ENCODE data around the gene CST11.

Gene CST11

DNA sequence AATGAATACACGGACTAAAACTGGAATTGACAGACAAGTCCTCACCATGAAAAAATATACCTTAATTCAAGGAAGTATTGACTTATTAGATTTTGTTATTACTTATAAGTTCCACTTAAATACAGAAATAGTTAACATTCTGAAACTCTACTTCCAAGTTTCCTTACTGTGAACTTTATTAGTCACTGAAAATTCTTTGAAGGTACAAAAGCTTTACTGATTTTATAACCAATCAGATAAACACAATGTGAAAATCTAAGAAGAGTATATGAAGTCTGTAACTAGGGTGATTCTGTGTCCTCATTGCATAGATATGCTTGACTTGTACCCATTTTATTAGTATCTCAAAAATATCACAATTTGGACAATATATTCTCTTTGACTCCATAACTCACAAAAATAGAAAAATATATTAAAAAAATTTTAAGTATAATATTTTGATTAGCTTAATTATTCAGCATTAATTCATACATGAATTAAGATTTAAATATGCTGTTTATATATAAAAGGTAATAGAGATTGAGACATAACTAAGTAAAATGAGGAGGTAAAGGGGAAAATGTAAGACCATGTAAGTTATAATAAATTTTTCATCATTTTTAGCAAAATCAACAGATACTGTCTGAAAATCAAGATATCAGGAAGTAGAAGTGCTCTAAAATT is 38.0 kb downstream of the CST11 start:
- H3K27me3 Mint-ChIP-seq = no peaks in the 10 kb centered on the region
- no peak overlapping the region for H3K4me3 Mint-ChIP-seq
- H3K36me3 Mint-ChIP-seq (ENCODE audit: insufficient read depth) = peaks cover 14% of the 10 kb centered on the region
- H3K27ac Mint-ChIP-seq (ENCODE audit: low read depth) = no peak overlapping the region
- peaks cover 63% of the 10 kb centered on the region for H3K4me1 Mint-ChIP-seq
- DNase-seq (ENCODE audit: low spot score in 2 of 2) (no peak), ATAC-seq (replicated peaks; ENCODE audit: extremely low read depth, poor library complexity, severe bottlenecking) (no peak)
- no peaks in the 10 kb centered on the region for H3K9me3 Mint-ChIP-seq

DNA sequence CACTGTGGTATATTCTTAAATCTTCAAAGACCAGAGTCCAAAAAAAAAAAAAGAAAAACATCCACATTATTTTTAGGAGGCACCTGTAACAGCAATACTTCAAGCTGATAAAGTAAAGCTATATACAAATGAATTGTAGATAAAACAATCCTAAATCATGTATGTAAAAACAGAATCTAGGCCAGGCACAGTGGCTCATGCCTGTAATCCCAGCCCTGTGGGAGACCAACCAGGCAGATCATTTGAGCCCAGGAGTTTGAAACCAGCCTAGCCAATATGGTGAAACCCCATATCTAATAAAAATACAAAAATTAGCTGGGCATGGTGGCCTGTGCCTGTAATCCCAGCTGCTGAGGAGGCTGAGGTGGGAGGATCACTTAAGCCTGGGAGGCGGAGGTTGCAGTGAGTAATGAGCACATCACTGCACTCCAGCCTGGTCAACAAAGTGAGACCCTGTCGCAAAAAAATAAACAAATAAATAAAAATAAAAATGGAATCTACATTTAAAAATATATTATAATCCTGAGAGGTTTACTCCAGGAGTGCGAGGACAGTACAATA is 38.7 kb downstream of the CST11 start:
- peak overlapping the region; percentile 17 for H3K27ac Mint-ChIP-seq (ENCODE audit: low read depth)
- DNase-seq (ENCODE audit: low spot score in 2 of 2) (no peak), ATAC-seq (replicated peaks; ENCODE audit: extremely low read depth, poor library complexity, severe bottlenecking) (no peak)
- no peaks in the 10 kb centered on the region for H3K27me3 Mint-ChIP-seq
- H3K36me3 Mint-ChIP-seq (ENCODE audit: insufficient read depth) = peaks cover 12% of the 10 kb centered on the region
- no peaks in the 10 kb centered on the region for H3K9me3 Mint-ChIP-seq
- H3K4me1 Mint-ChIP-seq = peaks cover 67% of the 10 kb centered on the region
- H3K4me3 Mint-ChIP-seq = no peak overlapping the region

- Mint-ChIP-seq H3K27ac (ENCODE audit: low read depth) (no peak overlapping the region), H3K27me3 (no peaks in the 10 kb centered on the region), H3K36me3 (ENCODE audit: insufficient read depth) (peaks cover 10% of the 10 kb centered on the region), H3K9me3 (no peaks in the 10 kb centered on the region), H3K4me1 (peaks cover 67% of the 10 kb centered on the region), H3K4me3 (no peak overlapping the region)
- DNase-seq (ENCODE audit: low spot score in 2 of 2) (no peak), ATAC-seq (replicated peaks; ENCODE audit: extremely low read depth, poor library complexity, severe bottlenecking) (no peak)
Observed at GRCh38 chr20:23412026-23412425, 40.6 kb downstream of the CST11 start.

- Mint-ChIP-seq H3K4me3 (no peak overlapping the region), H3K27ac (ENCODE audit: low read depth) (no peak overlapping the region), H3K9me3 (no peaks in the 10 kb centered on the region), H3K36me3 (ENCODE audit: insufficient read depth) (peaks cover 12% of the 10 kb centered on the region), H3K27me3 (no peaks in the 10 kb centered on the region), H3K4me1 (peaks cover 63% of the 10 kb centered on the region)
- no peak for ATAC-seq (replicated peaks; ENCODE audit: extremely low read depth, poor library complexity, severe bottlenecking)
- DNase-seq (ENCODE audit: low spot score in 2 of 2) = no peak
Observed at GRCh38 chr20:23410916-23411695, 41.6 kb downstream of the CST11 start.

GRCh38 chr20:23409800-23410199 is 42.9 kb downstream of the CST11 start:
- no peak overlapping the region for H3K4me3 Mint-ChIP-seq
- H3K36me3 Mint-ChIP-seq (ENCODE audit: insufficient read depth) = peaks cover 6% of the 10 kb centered on the region
- no peaks in the 10 kb centered on the region for H3K9me3 Mint-ChIP-seq
- H3K4me1 Mint-ChIP-seq = peaks cover 66% of the 10 kb centered on the region
- no peak for ATAC-seq (replicated peaks; ENCODE audit: extremely low read depth, poor library complexity, severe bottlenecking)
- H3K27ac Mint-ChIP-seq (ENCODE audit: low read depth) = peak overlapping the region; percentile 52
- no peak for DNase-seq (ENCODE audit: low spot score in 2 of 2)
- H3K27me3 Mint-ChIP-seq = no peaks in the 10 kb centered on the region

- H3K27ac Mint-ChIP-seq (ENCODE audit: low read depth) = peak overlapping the region; percentile 61
Observed at GRCh38 chr20:23408957-23409356, 43.7 kb downstream of the CST11 start.

GRCh38 chr20:23407781-23408464 is 44.8 kb downstream of the CST11 start:
- Mint-ChIP-seq H3K4me3 (no peak overlapping the region), H3K9me3 (no peaks in the 10 kb centered on the region), H3K4me1 (peaks cover 65% of the 10 kb centered on the region), H3K27me3 (no peaks in the 10 kb centered on the region), H3K36me3 (ENCODE audit: insufficient read depth) (peaks cover 7% of the 10 kb centered on the region), H3K27ac (ENCODE audit: low read depth) (peak overlapping the region; percentile 61)
- ATAC-seq (replicated peaks; ENCODE audit: extremely low read depth, poor library complexity, severe bottlenecking) = peak; percentile 97
- peak in 1 of 2 donors; percentile 28 for DNase-seq (ENCODE audit: low spot score in 2 of 2)

More at GRCh38 chr20:23408957-23409356, 43.7 kb downstream of the CST11 start:
- Mint-ChIP-seq H3K36me3 (ENCODE audit: insufficient read depth) (peaks cover 6% of the 10 kb centered on the region), H3K4me1 (peaks cover 71% of the 10 kb centered on the region), H3K9me3 (no peaks in the 10 kb centered on the region), H3K27me3 (no peaks in the 10 kb centered on the region), H3K4me3 (no peak overlapping the region)
- no peak for ATAC-seq (replicated peaks; ENCODE audit: extremely low read depth, poor library complexity, severe bottlenecking)
- no peak for DNase-seq (ENCODE audit: low spot score in 2 of 2)

DNA sequence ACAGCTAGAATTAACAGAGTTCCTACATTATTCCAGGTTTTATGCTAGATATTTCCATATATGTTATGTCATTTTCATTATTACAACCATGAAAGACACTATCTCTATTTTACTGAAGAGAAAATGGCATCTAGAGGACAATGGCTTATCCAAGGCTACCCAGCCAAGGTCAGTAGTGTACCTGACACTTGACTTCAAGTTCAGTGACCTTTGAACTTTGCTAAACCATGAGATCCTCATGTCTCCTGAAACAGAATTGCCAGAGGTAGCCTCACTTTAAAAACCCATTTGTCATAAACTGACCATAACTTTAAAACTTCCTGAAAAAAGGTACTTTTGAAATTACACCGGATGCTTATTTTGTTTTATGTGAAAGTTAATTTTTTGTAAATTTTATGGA is 45.8 kb downstream of the CST11 start:
- Mint-ChIP-seq H3K4me1 (peaks cover 55% of the 10 kb centered on the region), H3K27me3 (no peaks in the 10 kb centered on the region), H3K36me3 (ENCODE audit: insufficient read depth) (peaks cover 8% of the 10 kb centered on the region), H3K4me3 (no peak overlapping the region), H3K9me3 (no peaks in the 10 kb centered on the region), H3K27ac (ENCODE audit: low read depth) (no peak overlapping the region)
- DNase-seq (ENCODE audit: low spot score in 2 of 2) = no peak
- ATAC-seq (replicated peaks; ENCODE audit: extremely low read depth, poor library complexity, severe bottlenecking) = no peak

DNA sequence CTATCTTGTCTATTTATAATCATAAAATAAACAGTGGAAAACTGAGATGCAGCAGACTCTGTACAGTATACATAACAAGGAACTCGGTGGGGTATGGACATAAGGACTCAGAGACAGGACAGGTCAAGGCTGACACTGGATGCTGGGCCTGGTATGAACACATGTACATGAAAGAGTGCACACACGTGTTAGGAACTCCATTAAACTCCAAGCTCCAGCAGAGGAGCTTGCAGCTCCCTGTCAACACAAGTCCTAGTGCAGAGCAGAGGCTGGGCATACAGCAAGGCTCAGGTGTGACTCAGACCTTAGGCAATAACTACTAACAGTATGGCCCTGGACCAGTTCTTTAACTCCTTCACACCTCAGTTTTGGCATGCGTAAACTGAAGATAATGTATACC is 48.5 kb downstream of the CST11 start:
- no peaks in the 10 kb centered on the region for H3K9me3 Mint-ChIP-seq
- no peaks in the 10 kb centered on the region for H3K27me3 Mint-ChIP-seq
- no peak overlapping the region for H3K4me3 Mint-ChIP-seq
- no peak for ATAC-seq (replicated peaks; ENCODE audit: extremely low read depth, poor library complexity, severe bottlenecking)
- peaks cover 40% of the 10 kb centered on the region for H3K4me1 Mint-ChIP-seq
- no peak for DNase-seq (ENCODE audit: low spot score in 2 of 2)
- peak overlapping the region; percentile 72 for H3K27ac Mint-ChIP-seq (ENCODE audit: low read depth)
- H3K36me3 Mint-ChIP-seq (ENCODE audit: insufficient read depth) = peaks cover 10% of the 10 kb centered on the region

DNA sequence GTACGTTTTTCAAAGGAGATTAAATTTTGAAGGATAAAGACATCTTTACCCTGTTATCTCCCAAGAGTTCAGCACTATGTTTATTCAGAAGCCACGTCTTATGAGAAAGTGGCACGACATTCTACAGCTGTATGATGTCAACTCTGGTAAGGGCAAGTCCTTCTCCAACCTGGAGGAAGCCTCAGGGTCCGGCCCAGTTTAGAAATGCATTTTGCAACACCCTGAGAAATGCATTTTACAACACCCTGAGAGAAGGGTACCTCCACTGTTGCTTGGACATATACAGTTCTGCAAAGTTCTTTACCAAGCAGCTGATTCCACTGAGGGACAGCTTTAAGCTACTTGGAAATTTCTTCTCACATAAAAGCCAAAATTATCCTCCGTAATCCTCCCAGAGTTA is 48.9 kb downstream of the CST11 start:
- no peaks in the 10 kb centered on the region for H3K27me3 Mint-ChIP-seq
- DNase-seq (ENCODE audit: low spot score in 2 of 2) (no peak), ATAC-seq (replicated peaks; ENCODE audit: extremely low read depth, poor library complexity, severe bottlenecking) (no peak)
- H3K9me3 Mint-ChIP-seq = no peaks in the 10 kb centered on the region
- H3K27ac Mint-ChIP-seq (ENCODE audit: low read depth) = no peak overlapping the region
- no peak overlapping the region for H3K4me3 Mint-ChIP-seq
- peaks cover 40% of the 10 kb centered on the region for H3K4me1 Mint-ChIP-seq
- H3K36me3 Mint-ChIP-seq (ENCODE audit: insufficient read depth) = peaks cover 10% of the 10 kb centered on the region

DNA sequence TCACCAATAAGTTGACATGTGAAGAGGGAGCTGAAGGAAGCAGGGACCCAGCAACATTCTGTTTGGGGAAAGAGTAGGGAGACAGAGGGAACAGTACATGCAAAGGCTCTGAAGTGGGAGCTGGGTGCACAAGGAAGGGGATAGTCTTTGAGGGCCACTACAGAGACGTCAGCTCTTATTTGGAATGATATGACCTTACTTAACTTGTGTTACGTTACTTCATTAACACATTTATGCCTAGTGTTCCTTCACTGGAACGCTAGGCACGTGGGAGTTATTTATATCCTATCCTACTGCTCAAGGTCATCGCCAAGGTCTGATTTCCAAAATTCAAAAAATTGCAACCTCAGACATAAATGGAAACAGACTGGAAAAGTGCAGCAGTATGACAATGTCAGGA is 51.6 kb downstream of the CST11 start:
- DNase-seq (ENCODE audit: low spot score in 2 of 2) = no peak
- no peak overlapping the region for H3K27ac Mint-ChIP-seq (ENCODE audit: low read depth)
- no peak for ATAC-seq (replicated peaks; ENCODE audit: extremely low read depth, poor library complexity, severe bottlenecking)
- H3K4me1 Mint-ChIP-seq = peaks cover 32% of the 10 kb centered on the region
- H3K36me3 Mint-ChIP-seq (ENCODE audit: insufficient read depth) = peaks cover 17% of the 10 kb centered on the region
- H3K9me3 Mint-ChIP-seq = no peaks in the 10 kb centered on the region
- H3K4me3 Mint-ChIP-seq = no peak overlapping the region
- H3K27me3 Mint-ChIP-seq = no peaks in the 10 kb centered on the region
